Measurements from ENCODE around the gene SPATA17. TPM values are rescaled to one million over a fixed set of nuclear protein-coding genes. Genes with fewer than 3 reads are reported as not detected.

The SPATA17 gene
- total and polyA plus RNA-seq, 2 of the 8 experiments (the other 6 are each of a cell fraction or from before 2014, with no cell fraction given): 0.17 to 0.48 TPM

DNA sequence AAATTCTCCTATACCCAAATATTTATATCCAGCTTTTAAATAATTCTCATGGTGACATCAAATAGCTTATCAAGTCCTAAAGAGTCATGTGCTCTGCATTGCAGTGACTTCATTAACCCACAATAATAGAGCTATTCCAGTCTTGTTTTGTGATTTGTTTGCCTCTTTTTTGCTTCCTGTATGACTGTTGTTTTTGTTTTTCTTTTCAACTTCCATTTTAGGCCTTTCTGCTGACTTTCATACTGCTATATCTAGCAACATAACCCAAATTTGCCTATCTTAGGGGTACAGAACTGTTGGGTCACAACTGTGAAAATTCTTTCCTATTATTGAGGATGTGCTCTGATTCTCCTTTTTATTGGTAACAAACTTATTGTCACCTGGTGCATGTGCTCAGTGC, 30.3 kb downstream of the SPATA17 start:
- H3K79me2 ChIP-seq (ENCODE audit: control insufficient read depth in 1 of 2, insufficient read depth in 2 of 2, low read length in 2 of 2): no peaks in the 10 kb centered on the region
- no peak overlapping the region for H2BK20ac ChIP-seq (ENCODE audit: low read length)
- no peaks in the 10 kb centered on the region; the same call in 1 of the 2 replicates for H3K23me2 ChIP-seq (ENCODE audit: low read depth, low read length)
- no peak for FAIRE-seq
- H2AK5ac ChIP-seq (ENCODE audit: low read depth, low read length): no peak overlapping the region
- H2BK12ac ChIP-seq (ENCODE audit: low read depth, low read length): no peak overlapping the region
- no peak overlapping the region for H4K5ac ChIP-seq (ENCODE audit: insufficient read length, low read depth, low read length)
- no peak overlapping the region for H3K56ac ChIP-seq (replicated peaks; ENCODE audit: insufficient read length, low read depth, low read length)
- DNase-seq (ENCODE audit: low read depth in 1 of 2, low spot score in 2 of 2): no peak
- ChIA-PET POLR2A (ENCODE audit: partially characterized antibody) (no interaction called here), CTCF (ENCODE audit: partially characterized antibody) (interaction anchor here (0.6 to 2.6 kb wide), 22 partner anchors 9 to 1440 kb away, joined by 3 to 9 read pairs (median 4); no protein-coding TSS in a partner anchor)
- no peak overlapping the region for H3K27ac ChIP-seq (ENCODE audit: low read depth, low read length)
- no peak overlapping the region for H3K14ac ChIP-seq (ENCODE audit: insufficient read length)
- no peak overlapping the region for H3K4ac ChIP-seq (replicated peaks; ENCODE audit: insufficient read length, low read depth, low read length)
- no peaks in the 10 kb centered on the region for H3K79me1 ChIP-seq (ENCODE audit: low read depth, low read length)
- H3K9me3 ChIP-seq (ENCODE audit: insufficient read depth in 2 of 2, low read depth in 1 of 2, low read length in 1 of 2): no peaks in the 10 kb centered on the region
- H4K20me1 ChIP-seq (replicated peaks in 1 of 2; ENCODE audit: control insufficient read depth in 1 of 2, insufficient read depth in 2 of 2, low read length in 2 of 2): no peaks in the 10 kb centered on the region
- no peak overlapping the region for H2BK120ac ChIP-seq (replicated peaks; ENCODE audit: low read depth, low read length)
- no peak overlapping the region for H2BK5ac ChIP-seq (ENCODE audit: low read depth, low read length)
- no peak overlapping the region for H3K4me2 ChIP-seq (ENCODE audit: insufficient read depth in 1 of 2, low read depth in 2 of 2, low read length in 2 of 2)
- no peak for TF ChIP-seq EP300 (IDR thresholded peaks at IDR 0.05; ENCODE audit: borderline replicate concordance in 1 of 2, low read depth in 2 of 2, low read length in 2 of 2)
- TF ChIP-seq TBP (IDR thresholded peaks at IDR 0.05; ENCODE audit: low read depth, low read length): no peak
- no peak for TF ChIP-seq RFX5 (IDR thresholded peaks at IDR 0.05; ENCODE audit: borderline replicate concordance, low read depth, low read length)
- TF ChIP-seq YY1 (IDR thresholded peaks at IDR 0.05; ENCODE audit: low read depth, low read length): no peak
- no peak for TF ChIP-seq KDM1A (IDR thresholded peaks at IDR 0.05; ENCODE audit: borderline replicate concordance, low read length)
- TF ChIP-seq E2F6 (IDR thresholded peaks at IDR 0.05): no peak
- no peaks in the 10 kb centered on the region for H3K4me1 ChIP-seq (replicated peaks in 1 of 4; ENCODE audit: control insufficient read depth in 3 of 4, insufficient read depth in 4 of 4, low read length in 3 of 4)
- H4K91ac ChIP-seq (replicated peaks; ENCODE audit: insufficient read length, low read length): no peak overlapping the region
- no peak overlapping the region for H3K4me3 ChIP-seq (ENCODE audit: extremely low read depth in 1 of 4, insufficient read depth in 2 of 4, low read depth in 3 of 4, low read length in 4 of 4)
- no peak overlapping the region for H2BK15ac ChIP-seq (ENCODE audit: low read length)
- H3K9ac ChIP-seq (replicated peaks in 1 of 4; ENCODE audit: extremely low read depth in 1 of 4, low read depth in 3 of 4, low read length in 3 of 4): no peak overlapping the region
- H3K36me3 ChIP-seq (ENCODE audit: control insufficient read depth in 2 of 4, insufficient read depth in 4 of 4, low read length in 3 of 4): no peaks in the 10 kb centered on the region
- H3K27me3 ChIP-seq (replicated peaks in 1 of 4; ENCODE audit: control insufficient read depth in 3 of 4, extremely low read depth in 1 of 4, insufficient read depth in 3 of 4, low read length in 3 of 4): no peaks in the 10 kb centered on the region
- no peak overlapping the region for H3K18ac ChIP-seq (ENCODE audit: extremely low read depth, low read length)
- no peak overlapping the region for H2AFZ ChIP-seq (ENCODE audit: low read length)
- H4K8ac ChIP-seq (ENCODE audit: extremely low read depth, insufficient read depth, low read length): no peak overlapping the region
- no peak overlapping the region for H3K23ac ChIP-seq (ENCODE audit: insufficient read length)

Data from H1 (cell line).